ENCODE results near the gene ABHD5. TPM values are rescaled to one million over a fixed set of nuclear protein-coding genes. Genes with fewer than 3 reads are reported as not detected.

Gene ABHD5
- polyA plus RNA-seq, 5 donors = 14.5 to 17.9 (median 16.4) TPM

- peak; percentile 37 to 66 for DNase-seq
Measured at GRCh38 chr3:43709022-43709421, 18.3 kb downstream of the ABHD5 start.

- no peak for DNase-seq
Measured at GRCh38 chr3:43710607-43711006, 19.9 kb downstream of the ABHD5 start.

GRCh38 chr3:43718296-43718695 is 27.6 kb downstream of the ABHD5 start:
- DNase-seq = no peak

- no peak for DNase-seq
Measured at GRCh38 chr3:43723121-43723734, 32.5 kb downstream of the ABHD5 start.

GRCh38 chr3:43726521-43726920 is 35.8 kb downstream of the ABHD5 start:
- no peak for DNase-seq

GRCh38 chr3:43727930-43728329 is 37.2 kb downstream of the ABHD5 start:
- no peak for DNase-seq

DNA sequence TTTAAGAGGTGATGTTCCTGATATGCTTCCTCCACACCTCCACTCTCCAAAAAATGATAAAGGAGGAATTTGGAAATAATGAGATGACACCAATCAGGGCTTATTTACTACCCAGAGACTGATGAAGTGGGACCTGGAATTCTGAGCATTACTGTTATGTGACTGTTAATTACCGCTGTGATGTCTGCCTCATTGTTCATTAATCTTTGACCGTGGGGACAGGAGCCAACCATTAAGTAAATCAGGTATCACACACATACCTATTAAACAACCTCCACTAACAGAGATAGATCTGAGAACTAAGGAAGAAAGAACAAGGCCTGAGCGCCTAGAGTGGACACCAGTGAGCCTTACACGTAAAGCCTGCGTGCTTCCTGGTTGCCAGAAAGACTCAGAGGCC is 37.7 kb downstream of the ABHD5 start:
- DNase-seq = no peak

- no peak for DNase-seq
Measured at GRCh38 chr3:43728947-43729346, 38.2 kb downstream of the ABHD5 start.

DNA sequence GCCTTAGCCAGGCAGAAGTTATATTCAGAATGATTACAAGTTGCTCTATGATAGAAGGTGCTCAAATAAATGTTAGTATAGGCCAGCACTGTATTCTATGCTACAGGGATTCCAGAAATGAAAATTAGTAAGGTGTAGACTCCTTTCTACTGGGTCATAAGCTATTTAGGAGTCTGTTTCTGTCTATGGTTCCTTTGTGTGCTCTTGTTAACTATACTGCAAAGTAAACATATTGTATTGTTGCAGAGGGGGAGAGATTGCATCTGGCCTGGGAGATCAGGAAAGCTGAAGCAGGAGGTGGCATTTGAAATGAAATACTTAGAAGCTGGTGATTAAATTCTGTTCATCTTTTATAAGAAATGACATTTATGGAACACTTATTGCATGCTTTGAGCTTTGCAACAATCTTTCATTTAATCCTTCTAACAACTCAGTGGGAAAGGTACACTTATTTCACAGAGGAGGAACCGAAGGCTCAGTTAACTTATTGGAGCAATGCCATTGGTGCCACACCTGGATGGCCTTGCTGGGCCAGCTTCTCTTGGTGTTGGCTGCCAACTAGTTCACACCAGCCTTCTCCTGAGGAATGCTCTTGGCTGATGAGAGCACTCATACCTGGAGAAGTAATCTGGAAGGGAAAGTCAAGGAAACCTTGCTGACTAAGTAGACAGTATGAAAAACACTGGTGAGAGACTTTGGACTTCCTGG is 39.1 kb downstream of the ABHD5 start:
- DNase-seq = no peak

DNA sequence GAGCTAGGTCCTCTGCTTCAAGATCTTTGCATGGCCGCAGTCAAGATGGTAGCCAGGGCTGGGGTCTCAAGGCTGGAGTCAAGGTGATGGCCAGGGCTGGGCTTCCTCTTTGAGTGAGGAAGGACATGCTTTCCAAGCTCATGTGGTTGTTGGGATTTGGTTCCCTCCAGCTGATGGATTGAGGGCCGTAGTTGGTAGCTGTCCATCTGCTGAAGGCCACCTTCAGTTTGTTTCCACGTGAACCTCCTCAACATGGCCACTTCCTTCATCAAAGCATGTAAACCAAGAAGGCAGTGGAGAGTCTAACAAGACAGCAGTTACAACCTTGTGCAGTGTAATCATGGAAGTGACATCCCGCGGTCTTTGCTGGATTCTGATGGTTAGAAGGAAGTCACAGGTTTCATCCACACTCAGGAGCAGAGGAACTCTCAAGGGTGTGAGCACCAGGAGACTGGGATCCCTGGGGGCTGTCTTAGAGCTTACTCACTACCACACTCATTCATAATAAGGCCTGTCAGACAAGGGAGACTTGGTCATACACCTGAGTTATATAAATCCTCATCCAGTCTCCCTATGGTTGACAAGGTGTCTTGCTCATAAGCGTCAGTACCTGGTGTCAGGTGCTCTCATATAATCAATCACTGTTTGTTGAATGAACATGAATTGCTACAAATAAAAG is 42.1 kb downstream of the ABHD5 start:
- no peak for DNase-seq

GRCh38 chr3:43733459-43734384 is 43.0 kb downstream of the ABHD5 start:
- no peak for DNase-seq

- DNase-seq = no peak
Measured at GRCh38 chr3:43734685-43735084, 43.9 kb downstream of the ABHD5 start.

GRCh38 chr3:43735618-43736017 is 44.9 kb downstream of the ABHD5 start:
- DNase-seq = no peak

GRCh38 chr3:43736558-43737440 is 46.1 kb downstream of the ABHD5 start:
- no peak for DNase-seq

- no peak for DNase-seq
Measured at GRCh38 chr3:43738305-43738704, 47.6 kb downstream of the ABHD5 start.

DNA sequence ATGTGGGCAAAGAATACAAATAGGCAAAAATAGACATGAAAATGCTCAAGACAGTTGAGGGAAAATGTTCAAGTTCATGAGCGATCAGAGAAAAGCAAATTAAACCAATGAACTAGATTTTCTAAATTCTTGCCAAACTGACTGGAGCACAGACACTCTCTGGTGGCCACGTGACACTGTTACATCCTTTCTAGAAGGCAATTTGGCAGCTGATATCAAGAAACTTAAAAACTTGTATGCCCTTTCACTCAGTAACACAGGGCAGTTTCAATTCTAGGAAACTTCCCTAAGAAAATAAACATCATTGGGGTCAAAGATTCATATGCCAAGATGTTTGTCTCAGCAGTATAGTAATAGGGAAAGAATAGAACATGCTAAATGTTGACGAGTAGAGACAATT is 52.2 kb downstream of the ABHD5 start:
- DNase-seq = peak in 1 of 2 donors; percentile 20

GRCh38 chr3:43747641-43748040 is 56.9 kb downstream of the ABHD5 start:
- DNase-seq = no peak

- DNase-seq = no peak
Measured at GRCh38 chr3:43748179-43748578, 57.4 kb downstream of the ABHD5 start.

- no peak for DNase-seq
Measured at GRCh38 chr3:43748645-43749044, 57.9 kb downstream of the ABHD5 start.

- no peak for DNase-seq
Measured at GRCh38 chr3:43752905-43753304, 62.2 kb downstream of the ABHD5 start.

Measured in right lung (tissue), 5 donors.